ENCODE results near the gene HS3ST5.

Gene HS3ST5

GRCh38 chr6:114119056-114119455, 223.8 kb downstream of the HS3ST5 start:
- H3K27ac ChIP-seq, result no peak overlapping the region
- TF ChIP-seq, protein P1, sequence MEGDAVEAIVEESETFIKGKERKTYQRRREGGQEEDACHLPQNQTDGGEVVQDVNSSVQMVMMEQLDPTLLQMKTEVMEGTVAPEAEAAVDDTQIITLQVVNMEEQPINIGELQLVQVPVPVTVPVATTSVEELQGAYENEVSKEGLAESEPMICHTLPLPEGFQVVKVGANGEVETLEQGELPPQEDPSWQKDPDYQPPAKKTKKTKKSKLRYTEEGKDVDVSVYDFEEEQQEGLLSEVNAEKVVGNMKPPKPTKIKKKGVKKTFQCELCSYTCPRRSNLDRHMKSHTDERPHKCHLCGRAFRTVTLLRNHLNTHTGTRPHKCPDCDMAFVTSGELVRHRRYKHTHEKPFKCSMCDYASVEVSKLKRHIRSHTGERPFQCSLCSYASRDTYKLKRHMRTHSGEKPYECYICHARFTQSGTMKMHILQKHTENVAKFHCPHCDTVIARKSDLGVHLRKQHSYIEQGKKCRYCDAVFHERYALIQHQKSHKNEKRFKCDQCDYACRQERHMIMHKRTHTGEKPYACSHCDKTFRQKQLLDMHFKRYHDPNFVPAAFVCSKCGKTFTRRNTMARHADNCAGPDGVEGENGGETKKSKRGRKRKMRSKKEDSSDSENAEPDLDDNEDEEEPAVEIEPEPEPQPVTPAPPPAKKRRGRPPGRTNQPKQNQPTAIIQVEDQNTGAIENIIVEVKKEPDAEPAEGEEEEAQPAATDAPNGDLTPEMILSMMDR (IDR thresholded peaks at IDR 0.05), result no peak
- no peak for TF ChIP-seq ZFX (IDR thresholded peaks at IDR 0.05; ENCODE audit: borderline replicate concordance)

GRCh38 chr6:114115652-114116051, 227.2 kb downstream of the HS3ST5 start:
- H3K27ac ChIP-seq, result no peak overlapping the region
- no peak for TF ChIP-seq ZFX (IDR thresholded peaks at IDR 0.05; ENCODE audit: borderline replicate concordance)
- TF ChIP-seq, protein P1 (IDR thresholded peaks at IDR 0.05), result no peak

- no peak overlapping the region for H3K27ac ChIP-seq
- TF ChIP-seq ZFX (IDR thresholded peaks at IDR 0.05; ENCODE audit: borderline replicate concordance), result no peak
- TF ChIP-seq, protein P1 (IDR thresholded peaks at IDR 0.05), result peak; percentile 91
These were observed 234.5 kb downstream of the HS3ST5 start for GRCh38 chr6:114108119-114109002.

GRCh38 chr6:114106020-114106419, 236.8 kb downstream of the HS3ST5 start:
- no peak for TF ChIP-seq ZFX (IDR thresholded peaks at IDR 0.05; ENCODE audit: borderline replicate concordance)
- TF ChIP-seq, protein P1 (IDR thresholded peaks at IDR 0.05), result no peak
- H3K27ac ChIP-seq, result no peak overlapping the region

- no peak for TF ChIP-seq ZFX (IDR thresholded peaks at IDR 0.05; ENCODE audit: borderline replicate concordance)
- TF ChIP-seq, protein P1 (IDR thresholded peaks at IDR 0.05), result no peak
- H3K27ac ChIP-seq, result no peak overlapping the region
These were observed 241.6 kb downstream of the HS3ST5 start for GRCh38 chr6:114101255-114101654.

- no peak overlapping the region for H3K27ac ChIP-seq
- TF ChIP-seq, protein P1 (IDR thresholded peaks at IDR 0.05), result no peak
- TF ChIP-seq ZFX (IDR thresholded peaks at IDR 0.05; ENCODE audit: borderline replicate concordance), result no peak
These were observed 242.4 kb downstream of the HS3ST5 start for GRCh38 chr6:114100215-114100994.
